Upper lobe of left lung (tissue), 4 donors: ENCODE measurements around the gene ALDH7A1.

ENCODE experiments used
- CTCF ChIP-seq, 6 experiments: fragments of 450-650 bp in 4 of 6; fragments of 200-600 bp in 2 of 6; sonication (generic) in 2 of 6; IDR thresholded peaks; one replicate each; pipeline ENCODE4 v1.5.1; 2016 to 2019; ENCODE audit warnings: antibody characterized with exemption in 6 of 6
- POLR2A ChIP-seq, 4 donors: fragments of 450-650 bp; IDR thresholded peaks; one replicate each; pipeline ENCODE4 v1.5.1; 2016 to 2017; ENCODE audit warnings: antibody characterized with exemption in 4 of 4, mild to moderate bottlenecking in 2 of 4
- POLR2AphosphoS5 ChIP-seq, 2 donors: sonication (generic); formaldehyde crosslinking; IDR thresholded peaks; one replicate each; pipeline ENCODE4 v1.5.1; 2017; ENCODE audit warnings: antibody characterized with exemption in 2 of 2

- TF ChIP-seq POLR2AphosphoS5 (IDR thresholded peaks at IDR 0.05) (no peak), CTCF (IDR thresholded peaks at IDR 0.05) (no peak), POLR2A (IDR thresholded peaks at IDR 0.05) (no peak)
Observed at GRCh38 chr5:126482591-126482990, 112.4 kb downstream of the ALDH7A1 start.
